Measurements from ENCODE around the gene SCARF1.

DNA sequence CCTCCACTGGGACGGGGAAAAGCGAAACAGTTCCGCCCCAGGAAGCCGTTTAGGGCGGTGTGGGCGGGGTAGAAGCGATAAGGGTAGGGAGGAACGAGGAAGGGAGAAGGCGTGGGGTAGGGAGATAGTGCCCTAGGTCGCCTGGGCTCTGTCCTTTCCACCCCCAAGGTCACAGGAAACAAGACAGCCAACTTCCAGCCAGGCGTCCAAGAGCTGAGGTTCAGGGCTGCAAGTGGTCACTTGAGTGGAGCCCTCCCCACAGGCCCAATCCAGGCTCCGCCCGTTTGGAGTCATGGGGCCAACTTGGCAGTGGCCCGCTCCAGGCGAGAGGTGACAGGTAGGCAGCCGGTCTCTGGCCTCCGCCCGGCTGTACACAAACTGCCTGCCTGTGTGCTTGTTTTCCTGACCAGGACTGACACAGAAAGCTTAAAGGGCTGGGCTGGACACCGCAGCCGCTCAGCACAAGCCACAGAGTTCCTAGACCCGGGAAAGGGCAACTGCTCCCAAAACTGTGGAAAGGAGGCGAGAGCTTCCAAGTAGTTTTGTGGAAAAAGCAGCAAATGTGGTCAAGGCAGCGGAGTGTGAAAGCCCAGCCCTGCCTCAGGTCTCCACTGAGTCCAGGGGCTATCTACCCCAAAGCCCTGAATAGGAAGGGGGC lies 4.4 kb upstream of the SCARF1 start, which contains the start of gene RILP:
- no peak for TF ChIP-seq EZH2phosphoT487 (IDR thresholded peaks at IDR 0.05; ENCODE audit: borderline replicate concordance, low read length)
- no peak for TF ChIP-seq CTCF (conservative IDR thresholded peaks at IDR 0.05; ENCODE audit: low read depth, low read length)
